ENCODE data around the gene TWIST2. TPM values are rescaled to one million over a fixed set of nuclear protein-coding genes. Genes with fewer than 3 reads are reported as not detected.

The TWIST2 gene
- total RNA-seq, 1 experiment from 2014 or later, result 33.3 TPM

- peak; percentile 64 for DNase-seq (ENCODE audit: low spot score)
- in situ Hi-C loops (cut with HindIII; ENCODE audit: low sequenced_read_pairs), result no loop called here
These were observed 20.9 kb downstream of the TWIST2 start for GRCh38 chr2:238868616-238869292.

GRCh38 chr2:238869293-238870124 is 21.6 kb downstream of the TWIST2 start:
- in situ Hi-C loops (cut with HindIII; ENCODE audit: low sequenced_read_pairs), result no loop called here
- no peak for DNase-seq (ENCODE audit: low spot score)

- in situ Hi-C loops (cut with HindIII; ENCODE audit: low sequenced_read_pairs), result no loop called here
- no peak for DNase-seq (ENCODE audit: low spot score)
These were observed 22.4 kb downstream of the TWIST2 start for GRCh38 chr2:238870261-238870660.

GRCh38 chr2:238872026-238872425 is 24.1 kb downstream of the TWIST2 start:
- in situ Hi-C loops (cut with HindIII; ENCODE audit: low sequenced_read_pairs), result no loop called here
- no peak for DNase-seq (ENCODE audit: low spot score)

GRCh38 chr2:238872628-238873380 is 24.9 kb downstream of the TWIST2 start:
- no peak for DNase-seq (ENCODE audit: low spot score)
- in situ Hi-C loops (cut with HindIII; ENCODE audit: low sequenced_read_pairs), result no loop called here

- no peak for DNase-seq (ENCODE audit: low spot score)
- in situ Hi-C loops (cut with HindIII; ENCODE audit: low sequenced_read_pairs), result no loop called here
These were observed 25.5 kb downstream of the TWIST2 start for GRCh38 chr2:238873381-238873801.

- in situ Hi-C loops (cut with HindIII; ENCODE audit: low sequenced_read_pairs), result no loop called here
- DNase-seq (ENCODE audit: low spot score), result no peak
These were observed 26.0 kb downstream of the TWIST2 start for GRCh38 chr2:238873841-238874240.

- DNase-seq (ENCODE audit: low spot score), result no peak
- in situ Hi-C loops (cut with HindIII; ENCODE audit: low sequenced_read_pairs), result no loop called here
These were observed 26.6 kb downstream of the TWIST2 start for GRCh38 chr2:238874330-238875050.

- no peak for DNase-seq (ENCODE audit: low spot score)
- in situ Hi-C loops (cut with HindIII; ENCODE audit: low sequenced_read_pairs), result no loop called here
These were observed 27.2 kb downstream of the TWIST2 start for GRCh38 chr2:238875101-238875470.

- no peak for DNase-seq (ENCODE audit: low spot score)
- in situ Hi-C loops (cut with HindIII; ENCODE audit: low sequenced_read_pairs), result no loop called here
These were observed 27.8 kb downstream of the TWIST2 start for GRCh38 chr2:238875471-238876231.

GRCh38 chr2:238876232-238876630 is 28.3 kb downstream of the TWIST2 start:
- no peak for DNase-seq (ENCODE audit: low spot score)
- in situ Hi-C loops (cut with HindIII; ENCODE audit: low sequenced_read_pairs), result no loop called here

- in situ Hi-C loops (cut with HindIII; ENCODE audit: low sequenced_read_pairs), result no loop called here
- DNase-seq (ENCODE audit: low spot score), result no peak
These were observed 30.3 kb downstream of the TWIST2 start for GRCh38 chr2:238878051-238878735.

GRCh38 chr2:238879043-238879442 is 31.2 kb downstream of the TWIST2 start:
- in situ Hi-C loops (cut with HindIII; ENCODE audit: low sequenced_read_pairs), result no loop called here
- no peak for DNase-seq (ENCODE audit: low spot score)

- no peak for DNase-seq (ENCODE audit: low spot score)
- in situ Hi-C loops (cut with HindIII; ENCODE audit: low sequenced_read_pairs), result no loop called here
These were observed 31.9 kb downstream of the TWIST2 start for GRCh38 chr2:238879621-238880377.

- no peak for DNase-seq (ENCODE audit: low spot score)
- in situ Hi-C loops (cut with HindIII; ENCODE audit: low sequenced_read_pairs), result no loop called here
These were observed 33.6 kb downstream of the TWIST2 start for GRCh38 chr2:238881353-238882081.

- no peak for DNase-seq (ENCODE audit: low spot score)
- in situ Hi-C loops (cut with HindIII; ENCODE audit: low sequenced_read_pairs), result no loop called here
These were observed 34.3 kb downstream of the TWIST2 start for GRCh38 chr2:238882082-238882755.
